LNCaP clone FGC (cell line): ENCODE results near the gene PARN.

ENCODE experiments used
- DNase-seq: peaks from one replicate; pipeline ENCODE4 v3.0.0-alpha.2; 2011; ENCODE audit warnings: low read depth
- H3K4me3 ChIP-seq: 2 replicates; pipeline ENCODE4 v1.5.1; 2011; ENCODE audit warnings: mild to moderate bottlenecking, low read depth, low read length, control low read depth
- TF ChIP-seq, protein P1 (sequence below): IDR thresholded peaks from 2 replicates; pipeline ENCODE4 v1.5.1; 2012; ENCODE audit warnings: mild to moderate bottlenecking; ENCODE audit not compliant: control insufficient read depth, insufficient read depth; ENCODE audit errors: extremely low read depth

The PARN gene

DNA sequence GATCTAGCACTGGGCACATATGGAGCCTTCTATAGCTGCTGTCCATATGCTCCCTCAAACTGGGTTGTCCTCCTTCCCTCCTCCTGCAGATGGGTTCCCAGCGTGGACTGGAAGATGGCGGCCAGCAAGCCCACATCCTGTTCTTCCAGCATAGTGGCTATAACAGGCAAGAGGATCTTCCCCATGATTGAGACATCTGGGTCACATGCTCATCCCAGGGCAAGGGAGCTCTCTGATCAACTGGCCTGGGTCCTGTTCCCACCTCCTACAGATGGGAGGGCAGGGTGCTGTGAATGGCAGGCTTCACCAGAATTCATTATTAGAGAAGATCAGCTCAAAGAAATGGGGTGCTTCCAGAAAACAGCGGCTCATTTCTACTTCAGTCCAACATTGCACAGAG lies 210.2 kb downstream of the PARN start:
- TF ChIP-seq, protein P1, sequence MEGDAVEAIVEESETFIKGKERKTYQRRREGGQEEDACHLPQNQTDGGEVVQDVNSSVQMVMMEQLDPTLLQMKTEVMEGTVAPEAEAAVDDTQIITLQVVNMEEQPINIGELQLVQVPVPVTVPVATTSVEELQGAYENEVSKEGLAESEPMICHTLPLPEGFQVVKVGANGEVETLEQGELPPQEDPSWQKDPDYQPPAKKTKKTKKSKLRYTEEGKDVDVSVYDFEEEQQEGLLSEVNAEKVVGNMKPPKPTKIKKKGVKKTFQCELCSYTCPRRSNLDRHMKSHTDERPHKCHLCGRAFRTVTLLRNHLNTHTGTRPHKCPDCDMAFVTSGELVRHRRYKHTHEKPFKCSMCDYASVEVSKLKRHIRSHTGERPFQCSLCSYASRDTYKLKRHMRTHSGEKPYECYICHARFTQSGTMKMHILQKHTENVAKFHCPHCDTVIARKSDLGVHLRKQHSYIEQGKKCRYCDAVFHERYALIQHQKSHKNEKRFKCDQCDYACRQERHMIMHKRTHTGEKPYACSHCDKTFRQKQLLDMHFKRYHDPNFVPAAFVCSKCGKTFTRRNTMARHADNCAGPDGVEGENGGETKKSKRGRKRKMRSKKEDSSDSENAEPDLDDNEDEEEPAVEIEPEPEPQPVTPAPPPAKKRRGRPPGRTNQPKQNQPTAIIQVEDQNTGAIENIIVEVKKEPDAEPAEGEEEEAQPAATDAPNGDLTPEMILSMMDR, result no peak
- no peak overlapping the region for H3K4me3 ChIP-seq
- no peak for DNase-seq

DNA sequence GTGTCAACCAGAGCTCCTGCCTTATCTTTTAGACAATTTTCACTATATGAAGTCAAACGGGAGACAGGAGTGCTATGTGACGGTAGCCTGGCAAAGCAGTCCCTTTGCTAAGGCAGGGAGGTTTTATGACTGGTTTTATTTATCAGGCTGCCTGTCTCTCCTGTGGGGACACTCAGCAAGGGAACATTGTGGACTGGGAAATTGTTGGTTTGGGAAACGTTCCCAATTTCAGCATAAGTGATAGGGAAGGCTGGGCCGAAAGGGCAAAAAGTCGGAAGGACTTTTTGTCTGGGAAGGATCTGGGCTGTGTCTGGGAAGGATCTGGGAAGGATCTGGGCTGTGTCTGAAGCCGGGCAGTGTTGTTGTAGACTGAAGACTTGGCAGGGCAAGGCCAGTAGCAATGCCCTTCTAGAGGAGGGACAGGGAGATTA lies 211.2 kb downstream of the PARN start:
- TF ChIP-seq, protein P1, result no peak
- DNase-seq, result peak; percentile 94
- no peak overlapping the region for H3K4me3 ChIP-seq

DNA sequence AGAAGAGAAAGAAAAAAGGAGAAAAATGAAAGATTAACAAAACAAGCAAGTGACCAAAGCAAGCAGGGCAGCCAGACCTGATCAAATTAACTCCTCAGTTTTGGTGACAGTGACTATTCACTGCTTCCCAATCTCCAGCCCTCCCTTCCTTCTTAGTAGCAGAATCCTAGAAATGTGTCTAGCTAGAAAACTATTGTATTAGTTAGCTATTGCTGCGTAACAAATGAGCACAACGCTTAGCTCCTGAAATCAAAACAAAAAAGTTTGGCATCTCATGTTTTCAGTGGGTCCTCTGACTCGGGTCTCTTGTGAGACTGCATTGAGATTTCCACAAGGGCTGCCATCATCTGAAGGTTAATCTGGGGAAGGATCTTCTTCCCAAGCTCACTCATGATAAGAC lies 213.9 kb downstream of the PARN start:
- no peak for DNase-seq
- H3K4me3 ChIP-seq, result no peak overlapping the region
- TF ChIP-seq, protein P1, result no peak

DNA sequence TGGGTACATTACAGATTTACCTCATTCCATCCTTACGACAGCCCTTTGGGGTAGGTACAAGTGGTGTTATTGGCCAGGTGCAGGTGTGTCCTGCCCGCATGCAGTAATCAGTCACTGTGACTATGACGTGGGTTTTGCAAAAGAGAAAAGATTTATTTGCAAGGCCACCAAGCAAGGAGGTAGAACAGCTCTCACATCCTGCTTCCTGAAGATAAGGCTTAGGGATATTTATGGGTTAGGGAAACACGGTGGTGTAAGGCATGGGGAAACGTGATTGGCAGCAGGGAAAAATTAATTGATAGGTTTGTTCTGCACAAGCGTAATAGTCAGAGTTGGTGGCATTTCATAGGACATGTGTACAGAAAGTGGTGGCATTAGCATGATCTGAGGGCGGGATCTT lies 214.8 kb downstream of the PARN start:
- TF ChIP-seq, protein P1, result no peak
- H3K4me3 ChIP-seq, result no peak overlapping the region
- DNase-seq, result no peak

DNA sequence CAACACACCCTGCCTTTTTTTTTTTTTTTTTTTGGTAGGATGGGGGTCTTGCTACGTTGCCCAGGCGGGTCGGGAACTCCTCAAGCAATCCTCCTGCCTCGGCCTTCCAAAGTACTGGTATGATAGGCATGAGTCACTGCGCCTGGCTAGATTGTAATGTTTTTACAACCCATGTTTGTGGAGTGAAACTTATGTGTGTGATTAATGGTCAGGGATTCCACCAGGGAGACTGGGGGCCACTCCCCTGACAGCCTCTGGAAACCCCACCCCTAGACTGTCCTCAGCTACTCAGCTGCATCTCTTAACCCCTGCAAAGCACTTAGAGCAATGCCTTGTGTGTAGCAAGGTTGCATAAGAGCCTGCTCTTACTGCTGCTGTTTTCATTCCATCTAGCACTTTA lies 220.5 kb downstream of the PARN start:
- TF ChIP-seq, protein P1, result no peak
- no peak overlapping the region for H3K4me3 ChIP-seq
- DNase-seq, result no peak

DNA sequence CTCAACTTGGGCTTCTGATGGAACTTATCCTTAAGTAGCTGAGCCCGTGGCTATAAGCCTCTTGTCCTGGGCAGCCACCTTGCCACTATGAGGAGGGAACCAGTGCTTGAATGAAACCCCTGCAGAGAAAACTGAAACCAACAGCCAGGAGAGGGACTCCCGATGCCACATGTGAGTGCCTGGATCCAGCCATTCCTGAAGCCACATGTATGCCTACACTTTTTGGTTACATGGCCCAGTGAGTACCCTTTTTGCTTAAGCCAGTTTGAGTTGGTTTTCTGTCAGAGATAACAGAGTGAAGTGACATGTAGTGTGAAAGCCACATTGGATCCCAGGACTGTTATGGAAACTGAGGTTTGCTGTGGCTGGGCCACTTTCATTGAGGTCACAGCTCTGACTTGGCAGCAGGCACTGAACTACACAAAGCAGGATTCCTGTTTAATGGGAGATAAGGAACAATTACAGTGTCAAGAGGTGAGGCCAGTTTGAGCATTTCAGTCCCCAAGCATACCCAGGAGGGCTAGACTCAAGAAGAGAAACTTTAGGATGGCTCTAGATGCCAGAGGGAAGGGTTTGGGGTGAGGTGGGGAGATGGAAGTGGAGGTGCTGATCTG lies 222.2 kb downstream of the PARN start:
- H3K4me3 ChIP-seq, result no peak overlapping the region
- TF ChIP-seq, protein P1, result no peak
- no peak for DNase-seq
